IPS-15b (cell line): Measurements from ENCODE around the gene NAV2.

Experiments
- H3K27me3 ChIP-seq: one replicate; pipeline ENCODE4 v1.6.1; 2013; ENCODE audit warnings: low read length; ENCODE audit not compliant: control insufficient read depth, insufficient read depth
- H3K36me3 ChIP-seq: one replicate; pipeline ENCODE4 v1.6.1; 2013; ENCODE audit warnings: low read length; ENCODE audit not compliant: control insufficient read depth, insufficient read depth
- H3K4me1 ChIP-seq: one replicate; pipeline ENCODE4 v1.6.1; 2013; ENCODE audit warnings: mild to moderate bottlenecking, low read length; ENCODE audit not compliant: control insufficient read depth, insufficient read depth
- H3K4me3 ChIP-seq: one replicate; pipeline ENCODE4 v1.5.1; 2013; ENCODE audit warnings: low read depth, low read length
- H3K9ac ChIP-seq: one replicate; pipeline ENCODE4 v1.6.1; 2013; ENCODE audit warnings: low read depth, mild to moderate bottlenecking, low read length
- H3K9me3 ChIP-seq: one replicate; pipeline ENCODE4 v1.6.1; 2013; ENCODE audit warnings: mild to moderate bottlenecking, low read length; ENCODE audit not compliant: control insufficient read depth, insufficient read depth

Gene NAV2

DNA sequence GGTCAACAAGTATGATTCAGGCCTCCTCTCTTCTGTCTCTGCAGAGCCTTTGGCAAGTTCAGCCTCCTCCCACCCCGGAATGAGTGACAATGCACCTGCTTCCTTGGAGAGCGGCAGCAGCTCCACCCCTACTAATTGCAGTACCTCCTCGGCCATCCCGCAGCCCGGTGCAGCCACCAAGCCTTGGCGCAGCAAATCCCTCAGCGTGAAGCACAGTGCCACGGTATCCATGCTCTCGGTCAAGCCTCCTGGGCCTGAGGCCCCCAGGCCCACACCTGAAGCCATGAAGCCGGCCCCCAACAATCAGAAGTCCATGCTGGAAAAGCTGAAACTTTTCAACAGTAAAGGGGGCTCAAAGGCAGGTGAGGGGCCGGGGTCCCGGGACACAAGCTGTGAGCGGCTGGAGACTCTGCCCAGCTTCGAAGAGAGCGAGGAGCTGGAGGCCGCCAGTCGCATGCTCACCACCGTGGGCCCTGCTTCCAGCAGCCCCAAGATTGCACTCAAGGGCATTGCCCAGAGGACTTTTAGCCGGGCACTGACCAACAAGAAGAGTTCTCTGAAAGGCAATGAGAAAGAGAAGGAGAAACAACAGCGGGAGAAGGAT lies 220.6 kb downstream of the NAV2 start:
- Histone ChIP-seq H3K27me3 (no peaks in the 10 kb centered on the region), H3K9me3 (no peaks in the 10 kb centered on the region), H3K4me3 (no peak overlapping the region), H3K36me3 (peaks cover 14% of the 10 kb centered on the region), H3K4me1 (no peaks in the 10 kb centered on the region), H3K9ac (no peak overlapping the region)

GRCh38 chr11:19933801-19934488 lies 221.3 kb downstream of the NAV2 start:
- no peaks in the 10 kb centered on the region for H3K9me3 ChIP-seq
- H3K9ac ChIP-seq = no peak overlapping the region
- no peaks in the 10 kb centered on the region for H3K4me1 ChIP-seq
- H3K27me3 ChIP-seq = no peaks in the 10 kb centered on the region
- peaks cover 14% of the 10 kb centered on the region for H3K36me3 ChIP-seq
- no peak overlapping the region for H3K4me3 ChIP-seq

- no peak overlapping the region for H3K4me3 ChIP-seq
- H3K36me3 ChIP-seq = peaks cover 19% of the 10 kb centered on the region
- H3K27me3 ChIP-seq = no peaks in the 10 kb centered on the region
- H3K4me1 ChIP-seq = no peaks in the 10 kb centered on the region
- no peaks in the 10 kb centered on the region for H3K9me3 ChIP-seq
- H3K9ac ChIP-seq = no peak overlapping the region
These were observed 222.2 kb downstream of the NAV2 start for GRCh38 chr11:19934828-19935259.

DNA sequence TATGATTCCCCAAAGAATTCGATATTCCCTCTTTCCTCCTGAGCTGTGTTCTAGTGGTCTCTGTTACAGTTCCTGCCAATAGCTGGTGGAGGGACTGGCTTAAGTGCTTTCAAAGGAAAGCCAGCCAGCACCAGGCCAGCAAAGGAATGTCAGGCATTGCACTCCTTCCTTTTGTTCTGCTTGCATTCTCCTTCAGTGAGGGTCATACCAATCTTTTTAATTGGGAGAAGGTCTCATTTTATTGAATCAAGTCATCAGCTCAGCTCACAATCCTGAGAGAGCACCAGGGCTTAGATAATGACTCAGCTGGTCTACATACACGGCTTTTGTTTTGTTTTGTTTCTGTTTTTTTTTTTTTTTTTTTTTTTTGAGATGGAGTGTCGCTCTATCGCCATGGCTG lies 222.9 kb downstream of the NAV2 start:
- Histone ChIP-seq H3K9me3 (no peaks in the 10 kb centered on the region), H3K27me3 (no peaks in the 10 kb centered on the region), H3K9ac (no peak overlapping the region), H3K36me3 (peaks cover 19% of the 10 kb centered on the region), H3K4me1 (no peaks in the 10 kb centered on the region), H3K4me3 (no peak overlapping the region)

DNA sequence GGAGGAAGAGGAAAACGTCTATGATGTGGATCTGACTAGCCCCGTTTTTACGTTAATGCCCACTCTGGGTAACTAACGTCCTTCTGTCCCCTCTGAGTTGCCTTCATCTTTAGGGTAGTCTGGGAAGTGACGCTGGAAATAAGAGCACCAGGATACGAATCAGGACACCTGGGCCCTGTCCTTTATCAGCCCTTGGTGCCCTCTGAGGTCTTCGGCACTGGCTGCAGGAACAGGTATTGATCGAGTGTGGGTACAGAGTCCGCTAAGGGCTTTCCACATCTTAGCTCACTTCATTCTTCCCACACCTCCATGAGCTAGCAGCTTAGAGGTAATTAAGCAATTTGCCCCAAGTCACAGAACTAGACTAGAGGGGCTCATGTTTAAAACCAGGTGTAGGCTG lies 223.8 kb downstream of the NAV2 start:
- Histone ChIP-seq H3K9ac (no peak overlapping the region), H3K9me3 (no peaks in the 10 kb centered on the region), H3K4me1 (no peaks in the 10 kb centered on the region), H3K4me3 (no peak overlapping the region), H3K27me3 (no peaks in the 10 kb centered on the region), H3K36me3 (peaks cover 19% of the 10 kb centered on the region)

- H3K27me3 ChIP-seq = no peaks in the 10 kb centered on the region
- H3K9ac ChIP-seq = no peak overlapping the region
- H3K36me3 ChIP-seq = peaks cover 12% of the 10 kb centered on the region
- H3K4me1 ChIP-seq = no peaks in the 10 kb centered on the region
- no peaks in the 10 kb centered on the region for H3K9me3 ChIP-seq
- H3K4me3 ChIP-seq = no peak overlapping the region
These were observed 225.7 kb downstream of the NAV2 start for GRCh38 chr11:19938169-19938856.

- Histone ChIP-seq H3K27me3 (no peaks in the 10 kb centered on the region), H3K9ac (no peak overlapping the region)
These were observed 226.2 kb downstream of the NAV2 start for GRCh38 chr11:19938866-19939265.

GRCh38 chr11:19939415-19939929 lies 226.8 kb downstream of the NAV2 start:
- H3K36me3 ChIP-seq = peaks cover 9% of the 10 kb centered on the region
- H3K27me3 ChIP-seq = no peaks in the 10 kb centered on the region
- H3K9me3 ChIP-seq = no peaks in the 10 kb centered on the region
- no peaks in the 10 kb centered on the region for H3K4me1 ChIP-seq
- H3K9ac ChIP-seq = no peak overlapping the region
- H3K4me3 ChIP-seq = no peak overlapping the region

More at GRCh38 chr11:19938866-19939265, 226.2 kb downstream of the NAV2 start:
- Histone ChIP-seq H3K9me3 (no peaks in the 10 kb centered on the region), H3K36me3 (peaks cover 12% of the 10 kb centered on the region), H3K4me3 (no peak overlapping the region), H3K4me1 (no peaks in the 10 kb centered on the region)

GRCh38 chr11:19940831-19941230 lies 228.2 kb downstream of the NAV2 start:
- no peak overlapping the region for H3K4me3 ChIP-seq
- no peaks in the 10 kb centered on the region for H3K9me3 ChIP-seq
- no peaks in the 10 kb centered on the region for H3K27me3 ChIP-seq
- no peak overlapping the region for H3K9ac ChIP-seq
- peaks cover 9% of the 10 kb centered on the region for H3K36me3 ChIP-seq
- H3K4me1 ChIP-seq = no peaks in the 10 kb centered on the region

GRCh38 chr11:19946681-19947080 lies 234.0 kb downstream of the NAV2 start:
- no peaks in the 10 kb centered on the region for H3K27me3 ChIP-seq
- H3K36me3 ChIP-seq = peaks cover 12% of the 10 kb centered on the region
- H3K4me3 ChIP-seq = no peak overlapping the region
- H3K4me1 ChIP-seq = peaks cover 1% of the 10 kb centered on the region
- H3K9ac ChIP-seq = no peak overlapping the region
- H3K9me3 ChIP-seq = no peaks in the 10 kb centered on the region

DNA sequence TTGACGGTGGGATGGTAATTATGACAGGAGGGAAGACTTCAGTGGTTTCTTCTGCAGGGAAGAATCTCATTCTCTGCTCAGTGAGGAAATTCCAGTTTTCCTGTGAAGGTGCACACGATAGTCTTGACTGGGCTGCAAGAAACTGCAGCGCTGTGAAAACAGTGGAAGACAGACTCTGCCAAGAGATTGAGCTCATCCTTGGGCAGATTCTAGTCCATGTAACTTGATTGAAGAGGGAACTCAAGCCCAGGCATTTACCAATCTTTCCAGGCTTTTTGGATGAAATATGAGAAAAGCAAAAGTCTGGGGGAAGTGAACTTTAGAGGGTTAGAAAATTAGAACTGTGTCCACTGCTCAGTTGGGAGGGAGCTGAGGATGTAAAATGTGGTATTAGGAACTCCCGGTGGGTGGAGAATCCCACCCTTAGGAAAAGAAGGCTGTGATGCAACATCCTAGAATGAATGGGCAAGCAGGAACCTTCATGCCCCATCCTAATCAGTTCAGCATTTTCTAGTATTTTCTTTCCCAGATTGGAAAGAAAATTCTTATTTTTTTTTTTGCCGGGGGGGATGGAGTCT lies 235.0 kb downstream of the NAV2 start:
- Histone ChIP-seq H3K9me3 (no peaks in the 10 kb centered on the region), H3K27me3 (no peaks in the 10 kb centered on the region), H3K36me3 (peaks cover 12% of the 10 kb centered on the region), H3K4me3 (no peak overlapping the region), H3K4me1 (peaks cover 10% of the 10 kb centered on the region), H3K9ac (no peak overlapping the region)
